Chondrocyte (in vitro differentiated cells): Measurements from ENCODE around the gene LRIT2. TPM values are rescaled to one million over a fixed set of nuclear protein-coding genes. Genes with fewer than 3 reads are reported as not detected.

Source experiments
- DNase-seq: peaks from one replicate; pipeline ENCODE4 v3.0.0; 2021; ENCODE audit warnings: mixed read lengths, low spot score
- H3K27ac Mint-ChIP-seq: one replicate; pipeline ENCODE4 v1.8.0; 2021; ENCODE audit warnings: mild to moderate bottlenecking, moderate library complexity, mixed read lengths; ENCODE audit not compliant: unreplicated experiment
- H3K27me3 Mint-ChIP-seq: 2 replicates; pipeline ENCODE4 v1.8.0; 2021; ENCODE audit warnings: low read depth, mixed read lengths
- H3K36me3 Mint-ChIP-seq: 2 replicates; pipeline ENCODE4 v1.8.0; 2021; ENCODE audit warnings: low read depth, mixed read lengths
- H3K4me1 Mint-ChIP-seq: 2 replicates; pipeline ENCODE4 v1.8.0; 2021; ENCODE audit warnings: low read depth, mild to moderate bottlenecking, mixed read lengths
- H3K4me3 Mint-ChIP-seq: one replicate; pipeline ENCODE4 v1.8.0; 2021; ENCODE audit warnings: mild to moderate bottlenecking, moderate library complexity, mixed read lengths; ENCODE audit not compliant: unreplicated experiment
- H3K9me3 Mint-ChIP-seq: 2 replicates; pipeline ENCODE4 v1.8.0; 2021; ENCODE audit warnings: low read depth, mixed read lengths
- long read RNA-seq: library from polyadenylated mRNA; stranded (forward); transcript quantifications from one replicate; pipeline ENCODE4 v2.0.0, GENCODE V29; 2021
- total RNA-seq: library from RNA; stranded (reverse); gene quantifications from 3 replicates; pipeline ENCODE4 v1.2.1, GENCODE V29; 2021
- TF ChIP-seq, protein P1 (sequence below): fragments of 200-600 bp; sonication (generic); IDR thresholded peaks from 2 replicates; pipeline ENCODE4 v1.5.0; 2021; ENCODE audit warnings: antibody characterized with exemption, mild to moderate bottlenecking, moderate library complexity

Gene LRIT2, protein sequence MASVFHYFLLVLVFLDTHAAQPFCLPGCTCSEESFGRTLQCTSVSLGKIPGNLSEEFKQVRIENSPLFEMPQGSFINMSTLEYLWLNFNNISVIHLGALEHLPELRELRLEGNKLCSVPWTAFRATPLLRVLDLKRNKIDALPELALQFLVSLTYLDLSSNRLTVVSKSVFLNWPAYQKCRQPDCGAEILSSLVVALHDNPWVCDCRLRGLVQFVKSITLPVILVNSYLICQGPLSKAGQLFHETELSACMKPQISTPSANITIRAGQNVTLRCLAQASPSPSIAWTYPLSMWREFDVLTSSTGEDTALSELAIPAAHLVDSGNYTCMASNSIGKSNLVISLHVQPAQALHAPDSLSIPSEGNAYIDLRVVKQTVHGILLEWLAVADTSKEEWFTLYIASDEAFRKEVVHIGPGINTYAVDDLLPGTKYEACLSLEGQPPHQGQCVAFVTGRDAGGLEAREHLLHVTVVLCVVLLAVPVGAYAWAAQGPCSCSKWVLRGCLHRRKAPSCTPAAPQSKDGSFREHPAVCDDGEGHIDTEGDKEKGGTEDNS
- not detected in 3 replicates for total RNA-seq
- long read RNA-seq: 0 reads

GRCh38 chr10:84225427-84226173 is at the start of gene LRIT2:
Gene LRIT2, minus strand, starts transcription at chr10:84225544. Its CDS starts 24 bp downstream, at chr10:84225520.
- Mint-ChIP-seq H3K27ac (no peak within 1 kb of the TSS), H3K9me3 (no peaks in the 10 kb centered on the region), H3K27me3 (peaks cover 30% of the 10 kb centered on the region), H3K4me3 (no peak within 1 kb of the TSS), H3K36me3 (peaks cover under 1% of the 10 kb centered on the region), H3K4me1 (no peaks in the 10 kb centered on the region)
- TF ChIP-seq, protein P1, sequence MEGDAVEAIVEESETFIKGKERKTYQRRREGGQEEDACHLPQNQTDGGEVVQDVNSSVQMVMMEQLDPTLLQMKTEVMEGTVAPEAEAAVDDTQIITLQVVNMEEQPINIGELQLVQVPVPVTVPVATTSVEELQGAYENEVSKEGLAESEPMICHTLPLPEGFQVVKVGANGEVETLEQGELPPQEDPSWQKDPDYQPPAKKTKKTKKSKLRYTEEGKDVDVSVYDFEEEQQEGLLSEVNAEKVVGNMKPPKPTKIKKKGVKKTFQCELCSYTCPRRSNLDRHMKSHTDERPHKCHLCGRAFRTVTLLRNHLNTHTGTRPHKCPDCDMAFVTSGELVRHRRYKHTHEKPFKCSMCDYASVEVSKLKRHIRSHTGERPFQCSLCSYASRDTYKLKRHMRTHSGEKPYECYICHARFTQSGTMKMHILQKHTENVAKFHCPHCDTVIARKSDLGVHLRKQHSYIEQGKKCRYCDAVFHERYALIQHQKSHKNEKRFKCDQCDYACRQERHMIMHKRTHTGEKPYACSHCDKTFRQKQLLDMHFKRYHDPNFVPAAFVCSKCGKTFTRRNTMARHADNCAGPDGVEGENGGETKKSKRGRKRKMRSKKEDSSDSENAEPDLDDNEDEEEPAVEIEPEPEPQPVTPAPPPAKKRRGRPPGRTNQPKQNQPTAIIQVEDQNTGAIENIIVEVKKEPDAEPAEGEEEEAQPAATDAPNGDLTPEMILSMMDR: no peak
- no peak for DNase-seq

- Mint-ChIP-seq H3K27ac (no peak overlapping the region), H3K9me3 (no peaks in the 10 kb centered on the region), H3K27me3 (peaks cover 5% of the 10 kb centered on the region), H3K36me3 (no peaks in the 10 kb centered on the region), H3K4me3 (no peak overlapping the region), H3K4me1 (no peaks in the 10 kb centered on the region)
- TF ChIP-seq, protein P1: no peak
- no peak for DNase-seq
Observed at GRCh38 chr10:84270708-84271107, 45.4 kb upstream of the LRIT2 start.

GRCh38 chr10:84269773-84270172 is 44.4 kb upstream of the LRIT2 start:
- H3K27ac Mint-ChIP-seq: peak overlapping the region; percentile 80
- H3K27me3 Mint-ChIP-seq: peaks cover 5% of the 10 kb centered on the region
- peaks cover under 1% of the 10 kb centered on the region for H3K4me1 Mint-ChIP-seq
- DNase-seq: no peak
- no peak overlapping the region for H3K4me3 Mint-ChIP-seq
- no peaks in the 10 kb centered on the region for H3K36me3 Mint-ChIP-seq
- H3K9me3 Mint-ChIP-seq: no peaks in the 10 kb centered on the region
- TF ChIP-seq, protein P1: no peak

DNA sequence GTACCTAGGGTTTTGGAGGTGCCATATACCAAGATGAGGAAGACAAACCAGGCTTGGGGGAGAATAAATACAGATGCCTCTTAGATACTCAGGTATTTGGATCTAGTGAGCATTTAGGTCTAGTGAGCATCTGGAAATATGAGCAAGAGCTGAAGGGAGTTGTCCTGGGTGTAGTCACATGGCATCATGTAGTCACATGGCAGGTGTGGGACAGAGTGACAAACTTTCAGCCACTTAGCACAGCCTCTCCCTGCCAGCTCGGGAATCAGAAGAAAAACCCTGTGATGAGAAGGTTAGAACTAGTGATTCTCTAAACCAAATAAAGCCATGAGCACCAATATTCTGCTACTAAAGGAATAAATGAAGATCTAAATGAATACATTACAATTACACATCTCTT is 43.8 kb upstream of the LRIT2 start:
- DNase-seq: no peak
- TF ChIP-seq, protein P1: no peak
- Mint-ChIP-seq H3K4me3 (no peak overlapping the region), H3K27me3 (peaks cover 8% of the 10 kb centered on the region), H3K27ac (peak overlapping the region; percentile 80), H3K36me3 (no peaks in the 10 kb centered on the region), H3K4me1 (peaks cover 5% of the 10 kb centered on the region), H3K9me3 (no peaks in the 10 kb centered on the region)

DNA sequence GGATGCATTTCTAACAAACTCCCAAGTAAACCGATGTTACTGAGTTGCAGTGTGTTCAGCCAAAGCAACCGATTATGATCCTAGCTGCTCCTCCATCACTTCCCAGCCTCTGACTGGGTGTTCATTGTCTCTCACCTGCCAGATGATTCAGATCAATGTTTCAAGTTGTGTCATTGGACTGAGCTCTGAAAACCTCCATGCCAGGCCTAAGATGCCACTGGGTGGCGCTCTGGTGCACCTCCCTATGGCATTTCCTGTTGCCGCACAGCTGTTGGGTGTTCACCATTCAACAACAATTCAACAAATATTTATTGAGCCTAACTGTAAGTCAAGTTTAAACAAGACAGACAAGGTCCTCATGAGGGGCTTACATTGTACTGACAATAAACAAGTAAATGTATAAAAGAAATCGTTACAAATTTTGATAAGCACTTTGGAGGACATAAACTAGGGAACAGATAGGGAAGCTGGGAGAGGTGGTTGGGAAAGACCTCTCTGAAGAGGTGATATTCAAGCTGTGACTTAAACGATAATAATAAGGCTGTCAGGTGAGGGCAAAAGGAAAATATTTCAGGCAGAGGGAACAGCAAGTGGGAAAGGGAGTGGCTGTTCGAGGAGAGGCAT is 42.3 kb upstream of the LRIT2 start:
- Mint-ChIP-seq H3K27me3 (peaks cover 14% of the 10 kb centered on the region), H3K27ac (no peak overlapping the region), H3K36me3 (no peaks in the 10 kb centered on the region), H3K9me3 (no peaks in the 10 kb centered on the region), H3K4me3 (no peak overlapping the region), H3K4me1 (peaks cover 5% of the 10 kb centered on the region)
- DNase-seq: no peak
- TF ChIP-seq, protein P1: peak; percentile 78
